Measurements from ENCODE around the gene NEDD1. TPM values are rescaled to one million over a fixed set of nuclear protein-coding genes. Genes with fewer than 3 reads are reported as not detected.

NEDD1 gene
- polyA plus RNA-seq, 1 donor, result 15.4 TPM

- Histone ChIP-seq H3K27ac (ENCODE audit: low read length) (no peak overlapping the region), H3K27me3 (ENCODE audit: control insufficient read depth, insufficient read depth, low read length) (peaks cover 4% of the 10 kb centered on the region), H3K36me3 (ENCODE audit: control insufficient read depth, insufficient read depth, low read length) (no peaks in the 10 kb centered on the region), H3K9me3 (ENCODE audit: control insufficient read depth, low read depth, low read length) (no peaks in the 10 kb centered on the region), H3K4me1 (ENCODE audit: control insufficient read depth, insufficient read depth, low read length) (no peaks in the 10 kb centered on the region), H3K4me3 (ENCODE audit: low read length) (no peak overlapping the region)
- no CpG with 5 or more reads among the region's 3 CpGs for WGBS (ENCODE audit: insufficient coverage, low lambda C conversion rate)
- no peak for DNase-seq
These were observed 9.6 kb upstream of the NEDD1 start for GRCh38 chr12:96897421-96897820.

- Histone ChIP-seq H3K36me3 (ENCODE audit: control insufficient read depth, insufficient read depth, low read length) (no peaks in the 10 kb centered on the region), H3K27ac (ENCODE audit: low read length) (no peak overlapping the region), H3K27me3 (ENCODE audit: control insufficient read depth, insufficient read depth, low read length) (peaks cover 4% of the 10 kb centered on the region), H3K9me3 (ENCODE audit: control insufficient read depth, low read depth, low read length) (no peaks in the 10 kb centered on the region), H3K4me1 (ENCODE audit: control insufficient read depth, insufficient read depth, low read length) (no peaks in the 10 kb centered on the region), H3K4me3 (ENCODE audit: low read length) (no peak overlapping the region)
- no peak for DNase-seq
These were observed 5.9 kb upstream of the NEDD1 start for GRCh38 chr12:96901175-96901574.

GRCh38 chr12:96902076-96902475 lies 5.0 kb upstream of the NEDD1 start:
- Histone ChIP-seq H3K4me1 (ENCODE audit: control insufficient read depth, insufficient read depth, low read length) (no peaks in the 10 kb centered on the region), H3K27me3 (ENCODE audit: control insufficient read depth, insufficient read depth, low read length) (peaks cover 4% of the 10 kb centered on the region), H3K27ac (ENCODE audit: low read length) (no peak overlapping the region), H3K9me3 (ENCODE audit: control insufficient read depth, low read depth, low read length) (no peaks in the 10 kb centered on the region), H3K4me3 (ENCODE audit: low read length) (no peak overlapping the region), H3K36me3 (ENCODE audit: control insufficient read depth, insufficient read depth, low read length) (no peaks in the 10 kb centered on the region)
- DNase-seq, result no peak
- WGBS (ENCODE audit: insufficient coverage, low lambda C conversion rate), result no CpG with 5 or more reads among the region's 4 CpGs

GRCh38 chr12:96906498-96906848 lies 584 bp upstream of the NEDD1 start:
- DNase-seq, result no peak
- peak overlapping the region; percentile 90 for H3K27ac ChIP-seq (ENCODE audit: low read length)
- WGBS (ENCODE audit: insufficient coverage, low lambda C conversion rate), result no CpG with 5 or more reads among the region's 9 CpGs
- no peaks in the 10 kb centered on the region for H3K9me3 ChIP-seq (ENCODE audit: control insufficient read depth, low read depth, low read length)
- H3K36me3 ChIP-seq (ENCODE audit: control insufficient read depth, insufficient read depth, low read length), result no peaks in the 10 kb centered on the region
- peaks cover 3% of the 10 kb centered on the region for H3K4me1 ChIP-seq (ENCODE audit: control insufficient read depth, insufficient read depth, low read length)
- peak overlapping the region; percentile 97 for H3K4me3 ChIP-seq (ENCODE audit: low read length)
- H3K27me3 ChIP-seq (ENCODE audit: control insufficient read depth, insufficient read depth, low read length), result no peaks in the 10 kb centered on the region

GRCh38 chr12:96907671-96908422 lies 790 bp downstream of the NEDD1 start:
- peaks cover 3% of the 10 kb centered on the region for H3K4me1 ChIP-seq (ENCODE audit: control insufficient read depth, insufficient read depth, low read length)
- no peaks in the 10 kb centered on the region for H3K36me3 ChIP-seq (ENCODE audit: control insufficient read depth, insufficient read depth, low read length)
- H3K27me3 ChIP-seq (ENCODE audit: control insufficient read depth, insufficient read depth, low read length), result no peaks in the 10 kb centered on the region
- peak overlapping the region; percentile 90 for H3K27ac ChIP-seq (ENCODE audit: low read length)
- no peaks in the 10 kb centered on the region for H3K9me3 ChIP-seq (ENCODE audit: control insufficient read depth, low read depth, low read length)
- H3K4me3 ChIP-seq (ENCODE audit: low read length), result peak overlapping the region; percentile 97
- no CpG with 5 or more reads among the region's 23 CpGs for WGBS (ENCODE audit: insufficient coverage, low lambda C conversion rate)
- DNase-seq, result peak; percentile 9 to 65

GRCh38 chr12:96908423-96908675 lies 1.3 kb downstream of the NEDD1 start:
- Histone ChIP-seq H3K27ac (ENCODE audit: low read length) (no peak overlapping the region), H3K27me3 (ENCODE audit: control insufficient read depth, insufficient read depth, low read length) (no peaks in the 10 kb centered on the region), H3K36me3 (ENCODE audit: control insufficient read depth, insufficient read depth, low read length) (no peaks in the 10 kb centered on the region), H3K4me1 (ENCODE audit: control insufficient read depth, insufficient read depth, low read length) (peaks cover 3% of the 10 kb centered on the region), H3K4me3 (ENCODE audit: low read length) (peak overlapping the region; percentile 97), H3K9me3 (ENCODE audit: control insufficient read depth, low read depth, low read length) (no peaks in the 10 kb centered on the region)
- DNase-seq, result no peak
- WGBS (ENCODE audit: insufficient coverage, low lambda C conversion rate), result 33% methylated on average over 1 of the region's 3 CpGs

GRCh38 chr12:96912261-96912660 lies 5.2 kb downstream of the NEDD1 start:
- Histone ChIP-seq H3K27me3 (ENCODE audit: control insufficient read depth, insufficient read depth, low read length) (no peaks in the 10 kb centered on the region), H3K27ac (ENCODE audit: low read length) (no peak overlapping the region), H3K9me3 (ENCODE audit: control insufficient read depth, low read depth, low read length) (no peaks in the 10 kb centered on the region), H3K36me3 (ENCODE audit: control insufficient read depth, insufficient read depth, low read length) (no peaks in the 10 kb centered on the region), H3K4me1 (ENCODE audit: control insufficient read depth, insufficient read depth, low read length) (peaks cover 3% of the 10 kb centered on the region), H3K4me3 (ENCODE audit: low read length) (no peak overlapping the region)
- 33% methylated on average over 1 of the region's 2 CpGs for WGBS (ENCODE audit: insufficient coverage, low lambda C conversion rate)
- DNase-seq, result no peak

GRCh38 chr12:96912943-96913342 lies 5.9 kb downstream of the NEDD1 start:
- no peaks in the 10 kb centered on the region for H3K27me3 ChIP-seq (ENCODE audit: control insufficient read depth, insufficient read depth, low read length)
- DNase-seq, result no peak
- H3K4me1 ChIP-seq (ENCODE audit: control insufficient read depth, insufficient read depth, low read length), result peaks cover 3% of the 10 kb centered on the region
- no peak overlapping the region for H3K4me3 ChIP-seq (ENCODE audit: low read length)
- H3K27ac ChIP-seq (ENCODE audit: low read length), result no peak overlapping the region
- no peaks in the 10 kb centered on the region for H3K9me3 ChIP-seq (ENCODE audit: control insufficient read depth, low read depth, low read length)
- 100% methylated on average over 1 of the region's 2 CpGs for WGBS (ENCODE audit: insufficient coverage, low lambda C conversion rate)
- H3K36me3 ChIP-seq (ENCODE audit: control insufficient read depth, insufficient read depth, low read length), result no peaks in the 10 kb centered on the region

GRCh38 chr12:96919510-96920210 lies 12.6 kb downstream of the NEDD1 start:
- Histone ChIP-seq H3K4me1 (ENCODE audit: control insufficient read depth, insufficient read depth, low read length) (no peaks in the 10 kb centered on the region), H3K27ac (ENCODE audit: low read length) (no peak overlapping the region), H3K4me3 (ENCODE audit: low read length) (no peak overlapping the region), H3K27me3 (ENCODE audit: control insufficient read depth, insufficient read depth, low read length) (no peaks in the 10 kb centered on the region), H3K9me3 (ENCODE audit: control insufficient read depth, low read depth, low read length) (peaks cover 5% of the 10 kb centered on the region), H3K36me3 (ENCODE audit: control insufficient read depth, insufficient read depth, low read length) (peaks cover 4% of the 10 kb centered on the region)
- WGBS (ENCODE audit: insufficient coverage, low lambda C conversion rate), result 61% methylated on average over 2 of the region's 2 CpGs
- DNase-seq, result no peak

- Histone ChIP-seq H3K9me3 (ENCODE audit: control insufficient read depth, low read depth, low read length) (no peaks in the 10 kb centered on the region), H3K27ac (ENCODE audit: low read length) (no peak overlapping the region), H3K36me3 (ENCODE audit: control insufficient read depth, insufficient read depth, low read length) (peaks cover 13% of the 10 kb centered on the region), H3K4me3 (ENCODE audit: low read length) (no peak overlapping the region), H3K4me1 (ENCODE audit: control insufficient read depth, insufficient read depth, low read length) (no peaks in the 10 kb centered on the region), H3K27me3 (ENCODE audit: control insufficient read depth, insufficient read depth, low read length) (no peaks in the 10 kb centered on the region)
- no peak for DNase-seq
- WGBS (ENCODE audit: insufficient coverage, low lambda C conversion rate), result no CpG with 5 or more reads among the region's 2 CpGs
These were observed 41.7 kb downstream of the NEDD1 start for GRCh38 chr12:96948782-96949181.

- H3K27me3 ChIP-seq (ENCODE audit: control insufficient read depth, insufficient read depth, low read length), result no peaks in the 10 kb centered on the region
- H3K36me3 ChIP-seq (ENCODE audit: control insufficient read depth, insufficient read depth, low read length), result no peaks in the 10 kb centered on the region
- H3K4me3 ChIP-seq (ENCODE audit: low read length), result no peak overlapping the region
- no peak for DNase-seq
- 100% methylated on average over 2 of the region's 3 CpGs for WGBS (ENCODE audit: insufficient coverage, low lambda C conversion rate)
- no peak overlapping the region for H3K27ac ChIP-seq (ENCODE audit: low read length)
- no peaks in the 10 kb centered on the region for H3K9me3 ChIP-seq (ENCODE audit: control insufficient read depth, low read depth, low read length)
- no peaks in the 10 kb centered on the region for H3K4me1 ChIP-seq (ENCODE audit: control insufficient read depth, insufficient read depth, low read length)
These were observed 72.5 kb downstream of the NEDD1 start for GRCh38 chr12:96979532-96979931.

All from large intestine (tissue), 3 donors.